Measurements from ENCODE around the gene RANBP17.

The RANBP17 gene

DNA sequence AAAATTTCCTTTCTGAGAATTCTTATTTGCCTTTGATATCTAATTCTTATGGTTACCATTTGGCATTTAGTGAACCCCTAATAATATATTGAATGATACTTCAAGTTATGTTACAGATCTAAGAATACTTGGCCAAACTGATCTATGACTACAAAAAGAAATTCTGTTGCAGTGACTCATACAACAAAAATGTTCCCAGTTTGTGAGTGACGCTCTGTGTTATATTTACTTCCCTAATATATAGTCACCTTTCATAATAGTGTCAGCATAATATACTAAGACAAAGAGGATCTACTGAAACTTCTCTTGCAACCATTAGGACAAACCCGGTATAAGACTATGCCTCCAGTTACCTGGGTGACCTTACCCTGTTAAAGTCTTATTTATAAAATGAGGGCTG is 230.4 kb downstream of the RANBP17 start:
- no peak for DNase-seq (ENCODE audit: low read depth in 3 of 3)

DNA sequence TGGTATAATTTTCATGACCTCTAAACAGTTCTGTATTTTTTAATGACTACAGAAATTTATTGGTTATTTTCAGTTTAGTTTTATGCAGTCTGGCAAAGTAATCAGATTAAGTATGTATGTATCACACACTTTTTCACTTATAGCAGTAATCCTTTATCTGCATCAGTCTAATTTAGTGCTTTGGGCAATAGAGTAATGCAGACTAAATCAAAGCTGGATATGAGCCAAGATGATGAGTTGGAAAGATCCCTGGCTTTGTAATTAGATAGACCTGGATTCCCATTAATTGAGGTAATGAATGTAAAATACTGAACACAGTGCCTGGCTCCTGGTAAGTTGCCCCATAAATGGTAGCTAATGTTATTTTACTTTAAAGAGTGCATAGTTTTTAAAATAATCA is 231.8 kb downstream of the RANBP17 start:
- DNase-seq (ENCODE audit: low read depth in 3 of 3), result no peak

DNA sequence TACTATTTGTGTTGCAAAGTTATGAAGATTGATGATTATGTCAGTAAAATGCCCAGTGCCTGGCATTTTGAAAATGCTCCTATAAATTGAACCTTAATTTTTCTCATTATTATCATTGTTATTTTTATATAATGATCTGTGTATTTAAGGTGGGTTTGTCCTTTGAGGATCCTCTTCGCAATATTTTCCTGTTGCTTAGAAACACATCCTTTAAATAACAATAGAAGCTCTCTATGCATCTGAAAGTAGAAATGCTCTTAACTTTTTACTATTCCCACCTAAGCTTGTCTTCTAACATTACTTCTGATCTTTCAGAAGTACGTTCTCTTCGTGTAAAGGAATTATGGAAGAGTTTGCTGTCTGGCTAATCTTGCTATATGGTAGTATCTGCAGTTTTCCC is 232.5 kb downstream of the RANBP17 start:
- no peak for DNase-seq (ENCODE audit: low read depth in 3 of 3)

DNA sequence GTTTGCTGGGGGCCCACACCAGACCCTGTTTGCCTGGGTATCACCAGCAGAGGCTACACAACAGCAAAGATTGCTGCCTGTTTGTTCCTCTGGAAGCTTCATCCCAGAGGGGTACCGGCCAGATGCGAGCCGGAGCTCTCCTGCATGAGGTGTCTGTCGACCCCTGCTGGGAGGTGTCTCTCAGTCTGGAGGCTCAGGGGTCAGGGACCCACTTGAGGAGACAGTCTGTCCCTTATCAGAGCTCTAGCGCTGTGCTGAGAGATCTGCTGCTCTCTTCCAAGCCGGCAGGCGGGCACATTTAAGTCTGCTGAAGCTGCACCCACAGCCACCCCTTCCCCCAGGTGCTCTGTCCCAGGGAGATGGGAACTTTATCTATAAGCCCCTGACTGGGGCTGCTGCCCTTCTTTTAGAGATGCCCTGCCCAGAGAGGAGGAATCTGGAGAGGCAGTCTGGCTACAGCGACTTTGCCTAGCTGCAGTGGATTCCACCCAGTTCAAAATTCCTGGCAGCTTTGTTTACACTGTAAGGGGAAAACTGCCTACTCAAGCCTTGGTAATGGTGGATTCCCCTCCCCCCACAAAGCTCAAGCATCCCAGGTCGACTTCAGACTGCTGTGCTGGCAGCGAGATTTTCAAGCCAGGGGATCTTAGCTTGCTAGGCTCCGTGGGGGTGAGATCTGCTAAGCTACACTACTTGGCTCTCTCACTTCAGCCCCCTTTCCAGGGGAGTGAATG is 241.2 kb downstream of the RANBP17 start:
- DNase-seq (ENCODE audit: low read depth in 3 of 3), result no peak

DNA sequence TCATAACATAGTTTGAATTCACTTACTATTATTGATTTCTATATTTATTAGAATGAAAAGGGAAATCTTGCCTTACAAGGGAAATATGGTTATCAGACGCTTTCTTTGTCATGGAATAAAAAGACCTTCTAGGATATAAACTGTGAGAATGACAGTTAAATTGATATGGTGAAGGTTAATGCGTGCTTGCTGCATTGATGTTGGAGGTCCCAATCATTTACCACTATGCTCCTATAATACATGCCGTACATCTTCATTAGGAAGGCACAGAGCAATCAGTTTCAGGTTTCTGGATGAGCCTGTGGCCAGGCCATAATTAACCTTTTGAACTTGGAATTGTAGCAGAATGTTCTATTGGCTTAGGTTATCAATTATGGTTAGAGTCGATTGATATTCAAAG is 245.9 kb downstream of the RANBP17 start:
- no peak for DNase-seq (ENCODE audit: low read depth in 3 of 3)

DNA sequence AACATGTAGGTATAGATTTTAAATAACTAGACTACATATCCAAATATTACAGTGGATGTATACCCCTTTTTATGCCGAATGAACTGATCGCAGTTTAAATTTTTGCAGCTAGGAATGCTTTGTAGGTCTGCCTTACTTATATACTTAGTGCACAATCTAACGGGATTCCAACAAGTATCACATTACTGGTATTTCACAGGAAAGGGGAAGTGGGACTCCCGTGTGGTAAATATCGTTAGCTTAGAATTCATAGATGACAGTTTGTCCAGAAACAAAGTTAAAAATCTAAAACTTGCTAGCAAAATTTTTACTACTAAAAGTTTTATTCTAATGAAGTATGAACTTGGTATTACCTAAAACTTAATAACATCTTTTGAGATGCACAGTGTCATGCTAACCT is 253.7 kb downstream of the RANBP17 start:
- DNase-seq (ENCODE audit: low read depth in 3 of 3), result no peak

DNA sequence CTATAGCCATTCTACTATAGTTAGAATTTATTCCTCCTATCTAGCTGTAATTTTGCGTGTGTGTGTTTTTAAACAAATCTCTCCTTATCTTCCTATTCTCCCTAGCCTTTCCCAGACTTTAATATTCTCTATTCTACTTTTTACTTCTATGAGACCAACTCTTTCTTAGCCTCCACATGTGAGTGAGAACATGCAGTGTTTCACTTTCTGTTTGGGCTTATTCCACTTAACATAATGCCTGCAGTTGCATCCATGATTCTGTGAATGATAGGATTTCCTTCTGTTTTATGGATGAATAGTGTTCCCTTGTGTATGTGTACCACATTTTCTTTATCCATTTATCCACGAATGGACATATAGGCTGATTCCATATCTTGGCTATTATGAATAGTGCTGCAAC is 254.9 kb downstream of the RANBP17 start:
- DNase-seq (ENCODE audit: low read depth in 3 of 3), result no peak

DNA sequence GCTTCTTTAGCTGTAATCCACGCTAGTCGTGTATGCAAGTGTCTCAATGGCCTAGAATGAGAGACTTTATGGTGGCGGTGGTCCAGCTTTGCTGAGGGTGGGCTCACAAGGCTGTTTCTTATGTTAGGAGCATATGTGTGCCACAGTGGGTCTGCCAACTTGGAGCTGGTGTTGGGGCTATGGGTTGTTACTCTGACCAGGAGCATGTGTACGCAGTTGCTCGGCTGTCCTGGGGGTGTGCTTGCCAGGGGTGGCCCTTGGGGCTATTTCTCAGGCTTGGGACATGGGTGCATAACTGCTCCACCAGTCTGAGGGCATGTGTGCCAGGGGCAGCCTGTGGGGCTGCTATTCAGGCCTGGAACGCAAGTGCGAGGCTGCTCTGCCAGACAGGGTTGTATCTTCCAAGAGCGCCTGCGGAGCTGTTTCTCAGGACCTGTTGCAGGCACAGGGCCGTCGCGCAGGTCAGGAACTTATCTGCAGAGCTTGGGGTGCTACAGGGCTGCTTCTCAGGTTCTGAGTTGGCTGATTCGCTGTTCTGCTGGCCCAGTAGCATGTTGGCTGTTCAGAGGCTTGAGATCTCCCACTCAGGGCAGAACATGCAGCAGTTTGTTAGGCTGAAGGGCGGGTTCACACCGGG is 259.3 kb downstream of the RANBP17 start:
- DNase-seq (ENCODE audit: low read depth in 3 of 3), result no peak

DNA sequence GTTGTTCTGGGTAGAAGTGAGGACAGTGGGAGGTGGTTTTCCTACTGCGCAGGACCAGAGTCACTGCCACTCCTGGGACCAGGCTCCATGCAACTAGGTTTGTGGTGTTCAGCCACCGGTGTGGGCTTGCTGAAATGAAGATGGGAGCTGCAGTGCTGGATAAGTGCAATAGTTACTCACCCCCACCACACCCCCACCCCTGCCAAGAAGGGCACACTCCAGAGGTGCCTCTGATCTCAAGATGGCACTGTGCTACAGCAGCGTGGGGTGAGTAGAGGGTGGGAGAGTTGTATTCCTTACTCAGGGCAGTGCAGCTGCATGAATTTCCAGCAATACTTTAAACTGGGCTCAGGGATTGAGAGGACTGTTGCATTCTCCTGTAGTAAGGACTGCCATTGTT is 259.8 kb downstream of the RANBP17 start:
- DNase-seq (ENCODE audit: low read depth in 3 of 3), result no peak

DNA sequence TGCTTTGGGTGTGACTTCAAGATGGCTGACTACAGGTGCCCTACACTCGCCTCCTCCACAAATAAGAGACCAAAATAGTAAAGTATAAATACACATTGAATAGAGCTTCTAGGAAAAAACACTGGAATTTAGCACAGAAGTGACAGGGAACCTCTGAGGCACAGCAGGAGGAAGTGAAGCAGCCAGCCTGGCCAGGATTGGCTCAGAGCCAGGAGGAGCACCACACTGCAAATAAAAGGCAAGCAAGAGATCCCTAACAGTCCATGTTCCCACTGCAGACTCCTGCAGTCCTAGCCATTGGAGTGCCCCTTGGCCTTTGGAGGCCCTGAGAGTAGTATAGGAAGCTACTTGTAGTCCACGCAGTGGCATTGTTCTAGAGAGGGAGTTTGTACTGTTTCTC is 260.6 kb downstream of the RANBP17 start:
- DNase-seq (ENCODE audit: low read depth in 3 of 3), result no peak

DNA sequence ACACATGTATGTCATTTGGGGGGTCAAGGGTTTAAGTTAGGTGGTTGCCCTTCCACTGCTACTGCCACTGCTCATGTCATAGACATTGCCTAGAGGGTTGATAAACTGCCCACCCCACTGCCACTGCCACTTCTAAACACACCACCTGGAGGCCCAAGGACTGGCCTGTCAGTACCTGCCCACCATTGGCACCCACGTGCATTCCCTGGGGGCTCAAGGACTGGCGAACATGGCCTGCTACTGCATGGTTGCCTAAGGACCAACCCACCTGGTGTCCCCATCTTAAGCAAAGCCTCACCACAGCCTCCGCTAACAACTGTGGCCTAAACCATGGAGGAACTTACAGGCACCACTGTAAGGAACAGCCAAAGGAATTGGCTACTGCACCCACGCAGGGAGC is 261.6 kb downstream of the RANBP17 start:
- DNase-seq (ENCODE audit: low read depth in 3 of 3), result no peak

DNA sequence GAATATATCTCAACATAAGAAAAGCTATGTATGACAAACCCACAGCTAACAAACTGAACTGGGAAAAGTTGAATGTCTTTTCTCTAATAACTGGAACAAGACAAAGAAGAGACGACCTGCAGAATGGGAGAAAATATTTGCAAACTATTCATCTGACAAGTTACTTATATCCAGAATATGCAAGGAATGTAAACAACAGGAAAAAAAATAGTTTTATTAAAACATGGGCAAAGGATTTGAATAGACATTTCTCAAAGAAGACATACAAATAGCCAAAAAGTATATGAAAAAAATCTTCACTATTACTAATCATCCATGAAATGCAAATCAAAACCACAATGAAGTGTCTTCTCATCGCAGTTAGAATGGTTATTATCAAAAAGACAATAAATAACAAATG is 265.5 kb downstream of the RANBP17 start:
- DNase-seq (ENCODE audit: low read depth in 3 of 3), result no peak

DNA sequence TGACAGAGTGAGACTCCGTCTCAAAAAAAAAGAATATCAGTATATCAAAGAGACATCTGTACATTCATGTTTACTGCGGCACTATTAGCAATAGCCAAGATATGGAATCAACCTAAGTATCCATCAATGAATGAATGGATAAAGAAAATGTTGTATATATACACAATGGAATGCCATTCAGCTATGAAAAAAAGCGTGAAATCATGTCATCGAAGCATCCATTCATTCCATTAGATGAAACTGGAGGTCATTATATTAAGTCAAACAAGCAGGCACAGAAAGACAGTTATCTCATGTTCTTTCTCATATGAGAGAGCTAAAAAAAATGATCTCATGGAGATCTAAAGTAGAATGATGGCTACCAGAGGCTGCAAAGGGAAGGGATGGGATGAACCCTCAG is 266.3 kb downstream of the RANBP17 start:
- DNase-seq (ENCODE audit: low read depth in 3 of 3), result no peak

DNA sequence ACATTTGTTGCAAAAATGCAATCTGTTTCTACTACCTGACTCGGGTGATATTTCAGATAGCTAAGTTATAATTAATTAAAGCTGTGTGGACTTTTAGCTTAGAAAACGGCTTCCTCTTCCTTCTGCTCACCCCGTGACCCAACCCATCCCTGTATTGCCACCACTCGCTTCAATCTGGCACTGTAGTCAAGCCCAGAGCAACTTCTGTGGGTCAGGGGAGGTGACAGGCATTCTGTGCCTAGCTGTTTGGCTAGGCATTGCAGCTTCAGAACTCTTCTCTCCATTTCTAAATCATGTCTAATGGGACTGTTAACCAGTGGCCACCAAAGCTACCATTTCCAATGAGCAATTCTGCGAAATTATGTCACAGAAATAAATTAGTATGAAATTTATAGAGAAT is 267.5 kb downstream of the RANBP17 start:
- no peak for DNase-seq (ENCODE audit: low read depth in 3 of 3)

DNA sequence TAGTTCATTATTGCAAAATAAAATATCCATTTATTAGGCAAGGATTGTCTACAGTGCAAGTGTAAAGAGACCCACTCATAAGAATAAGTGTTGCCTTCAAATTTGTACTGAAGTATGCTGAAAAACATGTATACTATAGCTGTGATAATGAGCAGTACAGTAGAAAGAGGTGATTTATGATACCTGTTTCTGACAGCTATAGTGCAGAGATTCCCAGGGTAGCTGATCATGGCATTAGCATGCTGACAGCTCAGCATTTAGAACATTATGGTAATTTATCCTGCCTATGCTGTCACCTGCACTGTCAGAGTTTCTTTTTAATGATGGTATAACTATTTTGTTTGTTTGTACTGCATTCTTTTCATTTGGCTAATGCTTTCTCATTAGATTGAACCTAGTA is 269.7 kb downstream of the RANBP17 start:
- DNase-seq (ENCODE audit: low read depth in 3 of 3), result no peak

DNA sequence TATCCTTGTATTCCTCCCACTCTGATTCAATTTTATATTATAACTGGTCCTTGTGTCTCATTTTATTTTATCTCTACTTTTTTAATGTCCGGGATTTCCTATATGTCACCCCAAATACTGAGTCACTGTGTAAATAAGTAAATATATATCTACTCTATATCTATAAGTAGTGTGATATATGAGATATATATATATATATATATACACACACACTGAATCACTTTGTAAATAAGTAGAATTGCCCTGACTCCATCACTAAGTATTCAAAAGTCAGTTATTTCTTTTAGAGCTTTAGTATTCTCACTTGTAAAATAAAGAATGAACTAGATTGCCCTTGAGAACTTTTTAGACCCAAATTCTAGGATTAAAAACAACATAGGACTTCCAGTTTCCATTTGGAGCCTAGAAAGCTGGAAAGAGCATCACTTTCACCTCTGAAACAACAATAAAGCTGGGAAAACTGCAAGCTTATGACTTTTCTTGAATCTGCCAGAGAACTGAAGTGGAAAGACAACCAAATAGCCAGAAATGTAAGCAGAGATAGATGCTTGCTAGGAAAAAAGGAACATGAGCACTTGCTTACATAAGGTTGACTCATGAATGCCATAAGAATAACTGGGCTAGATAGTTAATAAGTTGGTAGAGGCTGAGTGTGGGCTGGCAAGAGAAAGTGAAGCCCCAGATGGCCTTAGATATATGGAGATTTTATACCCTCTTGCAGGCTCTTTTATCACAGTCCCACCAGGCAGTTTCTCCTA is 276.1 kb downstream of the RANBP17 start:
- no peak for DNase-seq (ENCODE audit: low read depth in 3 of 3)

DNA sequence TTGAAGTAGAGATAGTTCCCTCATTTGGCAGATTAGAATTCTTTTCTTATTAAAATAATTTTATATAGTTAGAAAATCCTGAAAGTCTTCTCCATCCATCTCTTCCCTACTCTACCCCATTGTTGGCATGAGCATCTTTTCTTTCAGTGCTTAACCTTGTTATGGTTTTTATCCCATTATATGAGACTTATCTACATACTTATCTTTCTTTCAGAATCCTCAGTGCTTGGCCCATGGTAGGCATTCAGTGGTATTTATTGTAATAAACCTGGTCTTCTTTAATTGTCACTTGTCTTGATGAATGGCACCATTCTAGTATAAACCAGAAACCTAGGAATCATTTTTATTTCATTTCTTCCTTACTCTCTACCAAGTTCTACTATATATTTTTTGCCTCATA is 277.4 kb downstream of the RANBP17 start:
- no peak for DNase-seq (ENCODE audit: low read depth in 3 of 3)

DNA sequence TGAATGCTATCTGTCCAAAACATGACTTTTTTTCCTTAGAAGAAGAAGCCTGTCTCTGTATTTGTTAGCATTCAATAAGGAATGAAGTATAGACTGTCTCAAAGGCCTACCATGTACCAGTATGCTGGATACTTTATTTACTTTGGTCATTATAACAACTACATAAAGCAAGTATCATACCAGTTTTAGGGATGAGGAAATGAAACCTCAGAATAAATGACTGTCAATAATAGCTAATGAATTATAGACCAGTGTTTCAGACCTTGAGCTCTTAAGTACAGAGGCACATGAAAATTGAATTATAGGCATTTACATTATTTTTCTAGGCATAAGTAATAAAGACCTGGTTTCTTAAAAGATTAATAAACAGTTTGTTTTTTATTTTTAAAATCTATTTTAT is 280.8 kb downstream of the RANBP17 start:
- DNase-seq (ENCODE audit: low read depth in 3 of 3), result no peak

DNA sequence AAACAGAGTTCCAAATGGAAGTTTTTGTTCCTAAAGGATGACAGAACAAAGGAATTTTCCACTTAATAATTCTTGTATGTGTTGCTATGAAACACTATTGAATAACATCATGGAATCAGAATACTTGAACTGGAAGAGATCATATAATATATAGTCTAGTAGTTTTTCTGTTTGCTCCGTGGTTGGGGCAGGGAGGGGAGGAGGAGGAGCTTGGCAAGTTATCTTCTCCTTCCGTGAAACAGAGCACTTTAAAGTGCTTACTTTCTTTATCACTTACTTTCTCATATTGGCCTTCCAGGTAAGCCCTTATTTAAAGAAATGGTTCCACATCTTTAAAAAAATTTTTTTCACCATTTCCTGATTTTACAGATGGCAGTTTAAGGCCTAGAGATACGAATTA is 281.4 kb downstream of the RANBP17 start:
- no peak for DNase-seq (ENCODE audit: low read depth in 3 of 3)

DNA sequence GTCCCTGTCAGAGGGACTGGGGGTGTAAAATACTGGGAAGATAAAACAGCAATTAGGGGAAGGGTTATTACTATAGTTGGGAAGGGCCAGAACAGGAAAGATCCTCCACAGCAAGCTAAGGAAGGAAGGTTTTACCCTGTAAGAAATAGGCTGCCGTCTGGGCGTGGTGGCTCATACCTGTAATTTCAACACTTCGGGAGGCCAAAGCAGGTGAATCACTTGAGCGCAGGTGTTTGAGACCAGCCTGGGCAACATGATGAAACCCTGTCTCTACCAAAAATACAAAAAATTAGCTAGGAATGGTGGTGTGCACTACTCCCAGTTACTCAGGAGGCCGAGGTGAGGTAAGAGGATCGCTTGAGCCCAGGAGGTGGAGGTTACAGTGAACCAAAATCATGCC is 282.1 kb downstream of the RANBP17 start:
- DNase-seq (ENCODE audit: low read depth in 3 of 3), result no peak

DNA sequence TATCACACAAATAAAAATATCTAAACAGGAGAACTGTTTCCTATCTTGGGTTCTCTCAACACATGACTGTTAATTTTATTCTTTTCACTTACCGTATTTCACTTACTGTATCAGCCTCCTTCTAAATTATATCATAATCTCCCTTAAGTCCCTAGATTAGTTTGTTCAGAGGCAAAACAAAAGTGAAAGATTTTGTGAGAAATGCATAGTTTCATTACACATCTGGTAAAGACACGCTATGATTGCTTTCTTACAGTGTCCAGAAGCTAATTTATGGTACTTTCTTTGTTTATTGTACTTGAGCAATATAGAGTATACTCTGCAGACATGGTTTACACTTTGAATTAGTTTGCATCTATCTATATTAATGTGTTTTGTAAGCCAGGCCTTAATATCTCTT is 287.5 kb downstream of the RANBP17 start:
- no peak for DNase-seq (ENCODE audit: low read depth in 3 of 3)

DNA sequence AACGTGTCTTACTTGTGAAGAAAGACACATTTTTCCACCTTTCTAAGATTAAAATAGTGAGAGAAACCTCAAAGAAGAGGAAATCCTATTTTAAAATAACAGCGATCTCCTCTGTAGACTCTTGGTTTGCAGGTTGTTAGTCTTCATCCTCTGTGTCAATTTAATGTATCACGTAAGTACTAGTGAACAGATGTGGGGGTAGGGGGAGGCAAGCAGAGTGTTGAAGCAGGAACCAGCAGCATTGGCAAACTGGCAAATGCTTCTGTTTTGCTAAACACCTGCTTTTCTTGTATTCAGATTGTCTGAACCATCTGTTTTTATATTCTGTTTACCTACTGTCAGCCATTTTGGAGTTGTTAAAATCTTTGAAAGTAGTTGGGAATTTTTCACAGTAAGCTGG is 288.0 kb downstream of the RANBP17 start:
- DNase-seq (ENCODE audit: low read depth in 3 of 3), result no peak

DNA sequence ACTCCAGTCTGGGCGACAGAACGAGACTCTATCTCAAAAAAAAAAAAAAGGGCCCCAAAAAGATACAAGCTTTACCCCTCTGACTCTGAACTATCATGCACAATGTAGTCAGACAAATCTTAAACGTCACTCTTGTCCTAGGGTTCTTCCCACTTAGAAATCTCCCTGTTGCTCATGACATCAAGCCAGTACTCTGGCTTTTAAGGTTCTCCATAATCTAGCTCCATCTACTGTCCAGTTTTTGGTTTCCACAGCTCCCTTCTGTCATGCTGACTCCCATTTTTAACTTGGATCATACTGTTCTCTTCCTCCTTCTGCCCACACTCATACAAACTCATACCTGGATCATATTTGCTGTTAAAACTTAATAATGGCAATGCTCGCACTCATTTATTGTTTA is 290.6 kb downstream of the RANBP17 start:
- DNase-seq (ENCODE audit: low read depth in 3 of 3), result no peak

Measured in stimulated activated CD4-positive, alpha-beta T cell treated with anti-CD3 and anti-CD28 coated beads, TNF-alpha, amount 100 ng/mL, for 4 hours (primary cell).